T-cell (primary cell): Measurements from ENCODE around the gene SLC45A3. TPM values are rescaled to one million over a fixed set of nuclear protein-coding genes. Genes with fewer than 3 reads are reported as not detected.

Experiments
- ATAC-seq, 4 experiments: fragments of 200-7000 bp in 3 of 4; fragments of 150-1000 bp in 1 of 4; cut with Tn5 transposase; replicated peaks in 1 of 4; 1 replicate in 3 of 4; 2 replicates in 1 of 4; pipeline ENCODE4 v1.10.0; 2021; ENCODE audit warnings: moderate library complexity in 3 of 4, mild to moderate bottlenecking in 2 of 4, moderate number of reproducible peaks in 1 of 4
- CTCF ChIA-PET, 2 donors: fragments of 300-600 bp; sonication (Branson Sonifier 250); formaldehyde crosslinking; loops; one replicate each; lab custom pipeline; 2022; ENCODE audit warnings: antibody characterized with exemption in 2 of 2; lab: Charles Lee
- POLR2A ChIA-PET, 2 donors: fragments of 300-600 bp; sonication (Branson Sonifier 250); formaldehyde crosslinking; loops; one replicate each; lab custom pipeline; 2022; ENCODE audit warnings: antibody characterized with exemption in 2 of 2; lab: Charles Lee
- DNase-seq, 35 experiments: peaks; one replicate each; pipeline versions ENCODE4 v3.0.0 to v3.0.0-alpha.2; 2013 to 2023
- H3K27ac ChIP-seq: one replicate; pipeline ENCODE4 v1.5.1; 2013; ENCODE audit warnings: low read length
- H3K27me3 ChIP-seq, 2 experiments: replicated peaks in 1 of 2; 1 replicate in 1 of 2; 2 replicates in 1 of 2; pipeline versions ENCODE4 v1.6.1 to v1.7.0; 2013; ENCODE audit warnings: low read length in 1 of 2, mixed read lengths in 1 of 2; ENCODE audit not compliant: control insufficient read depth in 2 of 2, insufficient read depth in 2 of 2; ENCODE audit errors: extremely low read depth in 1 of 2
- H3K36me3 ChIP-seq, 2 donors: 1 replicate in 1 of 2; 2 replicates in 1 of 2; pipeline versions ENCODE4 v1.6.1 to v1.7.0; 2013; ENCODE audit warnings: low read length in 1 of 2; ENCODE audit not compliant: control insufficient read depth in 2 of 2, insufficient read depth in 1 of 2; ENCODE audit errors: extremely low read depth in 1 of 2
- H3K4me1 ChIP-seq, 2 experiments: 1 replicate in 1 of 2; 2 replicates in 1 of 2; pipeline versions ENCODE4 v1.6.1 to v1.7.0; 2013; ENCODE audit warnings: low read length in 2 of 2, mixed read lengths in 1 of 2; ENCODE audit not compliant: insufficient read depth in 2 of 2, control insufficient read depth in 1 of 2; ENCODE audit errors: extremely low read depth in 1 of 2
- H3K4me3 ChIP-seq, 2 donors: 1 replicate in 1 of 2; 2 replicates in 1 of 2; pipeline versions ENCODE4 v1.5.1 to v1.7.0; 2013; ENCODE audit warnings: mild to moderate bottlenecking in 2 of 2, low read length in 1 of 2, moderate library complexity in 1 of 2; ENCODE audit not compliant: control insufficient read depth in 1 of 2; ENCODE audit errors: extremely low read depth in 1 of 2
- H3K9me3 ChIP-seq: 2 replicates; pipeline ENCODE4 v1.7.0; 2013
- H3K27ac Mint-ChIP-seq, 2 donors: one replicate each; pipeline ENCODE4 v1.8.0; 2020 to 2021; ENCODE audit warnings: mild to moderate bottlenecking in 2 of 2, mixed read lengths in 2 of 2
- H3K27me3 Mint-ChIP-seq, 2 donors: one replicate each; pipeline ENCODE4 v1.8.0; 2021 to 2022; ENCODE audit warnings: mixed read lengths in 2 of 2
- H3K36me3 Mint-ChIP-seq: one replicate; pipeline ENCODE4 v1.8.0; 2021; ENCODE audit warnings: mixed read lengths
- H3K4me1 Mint-ChIP-seq, 3 donors: one replicate each; pipeline ENCODE4 v1.8.0; 2020 to 2022; ENCODE audit warnings: mixed read lengths in 3 of 3, mild to moderate bottlenecking in 1 of 3
- H3K4me3 Mint-ChIP-seq, 3 donors: one replicate each; pipeline ENCODE4 v1.8.0; 2020 to 2022; ENCODE audit warnings: mild to moderate bottlenecking in 3 of 3, mixed read lengths in 3 of 3, moderate library complexity in 3 of 3
- H3K9me3 Mint-ChIP-seq, 3 donors: one replicate each; pipeline ENCODE4 v1.8.0; 2020 to 2022; ENCODE audit warnings: mixed read lengths in 3 of 3
- WGBS: methylation state at CpG from one replicate; pipeline ENCODE4 v1.1.5; 2013; ENCODE audit warnings: missing lambda C conversion rate; ENCODE audit not compliant: insufficient coverage; 5-methylcytosine and 5-hydroxymethylcytosine counted together
- total RNA-seq, 35 experiments: library from RNA in 6 of 35; stranded (reverse) in 6 of 35; fragments of 120-200 nt in 1 of 35; gene quantifications; one replicate each; pipeline versions ENCODE4 v1.2.1 to v1.2.4 and lab custom pipeline; 2013 to 2026

Gene SLC45A3
- total RNA-seq, 5 donors from 2014 or later (not counting 1 experiment from before 2014, with no cell fraction given) = 0.35 to 2.1 (median 0.75) TPM

- no peaks in the 10 kb centered on the region for H3K4me1 ChIP-seq
- no peak overlapping the region for H3K4me3 Mint-ChIP-seq
- ChIA-PET CTCF (no interaction called here), POLR2A (no interaction called here)
- no peaks in the 10 kb centered on the region for H3K36me3 ChIP-seq
- WGBS = 20% methylated on average over 7 of the region's 12 CpGs
- no peak overlapping the region for H3K27ac Mint-ChIP-seq
- H3K9me3 Mint-ChIP-seq = no peaks in the 10 kb centered on the region
- no peak for ATAC-seq
- H3K27me3 ChIP-seq = peaks cover 0 to 40% of the 10 kb centered on the region in 2 experiments
- peaks cover 25 to 27% of the 10 kb centered on the region in 2 donors for H3K27me3 Mint-ChIP-seq
- peaks cover 0 to 2% (median 1%) of the 10 kb centered on the region in 3 donors for H3K4me1 Mint-ChIP-seq
- H3K27ac ChIP-seq = no peak overlapping the region
- no peaks in the 10 kb centered on the region for H3K9me3 ChIP-seq
- H3K36me3 Mint-ChIP-seq = no peaks in the 10 kb centered on the region
- no peak for DNase-seq
- no peak overlapping the region for H3K4me3 ChIP-seq
Observed at GRCh38 chr1:205693421-205693991, 13.2 kb upstream of the SLC45A3 start.

DNA sequence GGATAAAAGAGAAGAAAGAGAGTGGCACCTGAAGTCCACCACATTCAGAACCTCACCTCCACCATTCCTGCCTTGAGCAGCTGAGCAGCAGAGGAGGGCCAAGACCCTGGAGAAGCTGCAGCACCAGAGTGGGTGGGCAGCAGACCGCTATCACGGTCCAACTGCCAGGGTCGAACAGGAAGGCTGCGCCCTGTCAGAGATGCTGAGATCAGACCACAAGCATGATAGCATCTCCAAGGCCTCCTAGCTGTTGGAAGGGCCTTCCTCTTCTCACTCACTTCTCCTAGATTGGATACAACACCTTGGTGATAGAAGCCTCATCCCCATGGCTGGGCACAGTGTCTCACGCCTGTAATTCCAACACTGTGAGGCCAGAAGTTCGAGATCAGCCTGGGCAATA is 12.1 kb upstream of the SLC45A3 start:
- no peak for ATAC-seq
- Histone ChIP-seq H3K36me3 (no peaks in the 10 kb centered on the region), H3K27ac (no peak overlapping the region), H3K4me1 (no peaks in the 10 kb centered on the region), H3K4me3 (no peak overlapping the region), H3K27me3 (peaks cover 0 to 43% of the 10 kb centered on the region in 2 experiments), H3K9me3 (no peaks in the 10 kb centered on the region)
- Mint-ChIP-seq H3K4me1 (peaks cover 0 to 2% (median 1%) of the 10 kb centered on the region in 3 donors), H3K27ac (no peak overlapping the region), H3K9me3 (no peaks in the 10 kb centered on the region), H3K4me3 (no peak overlapping the region), H3K36me3 (no peaks in the 10 kb centered on the region), H3K27me3 (peaks cover 23 to 25% of the 10 kb centered on the region in 2 donors)
- CTCF ChIA-PET = no interaction called here
- DNase-seq = no peak
- WGBS = 65% methylated on average over 4 of the region's 6 CpGs
- POLR2A ChIA-PET = no interaction called here

DNA sequence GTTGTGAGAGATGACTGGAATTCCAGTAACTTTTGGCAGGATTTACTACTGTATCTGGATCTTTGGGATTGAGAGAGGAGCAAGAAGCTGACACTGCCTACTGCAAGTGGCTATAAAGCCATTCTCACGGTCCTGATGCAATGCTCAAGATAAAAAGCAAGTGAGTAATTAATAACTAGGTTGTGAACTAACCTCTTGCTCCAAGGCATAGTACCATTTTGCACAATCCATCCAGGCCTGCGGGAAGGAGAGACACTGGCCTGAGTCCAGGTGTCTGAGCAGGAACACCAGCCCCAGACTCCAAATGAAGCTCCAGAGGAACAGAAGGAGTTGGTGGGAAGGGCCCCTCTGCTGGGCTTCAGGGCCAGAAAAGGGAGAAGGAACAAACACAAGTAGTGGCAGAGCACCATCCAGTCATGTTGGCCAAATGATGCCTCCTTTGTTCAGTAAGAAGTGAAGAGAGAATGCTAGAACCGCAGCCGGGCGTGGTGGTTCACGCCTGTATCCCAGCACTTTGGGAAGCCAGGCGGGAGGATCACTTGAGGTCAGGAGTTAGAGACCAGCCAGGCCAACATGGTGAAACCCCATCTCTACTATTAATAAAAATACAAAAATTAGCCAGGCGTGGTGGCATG is 9.9 kb upstream of the SLC45A3 start:
- no peaks in the 10 kb centered on the region for H3K9me3 Mint-ChIP-seq
- H3K27me3 Mint-ChIP-seq = peaks cover 10 to 16% of the 10 kb centered on the region in 2 donors
- H3K27ac ChIP-seq = no peak overlapping the region
- no peak overlapping the region for H3K27ac Mint-ChIP-seq
- ATAC-seq (no peak), DNase-seq (no peak)
- H3K9me3 ChIP-seq = no peaks in the 10 kb centered on the region
- POLR2A ChIA-PET = no interaction called here
- no CpG with 5 or more reads among the region's 8 CpGs for WGBS
- no peak overlapping the region for H3K4me3 Mint-ChIP-seq
- CTCF ChIA-PET = interaction anchor here in 1 of 2 donors (0.7 kb wide), 1 partner anchor 1010 kb away, joined by 5 read pairs; no protein-coding TSS in a partner anchor
- H3K27me3 ChIP-seq = peaks cover 0 to 30% of the 10 kb centered on the region in 2 experiments
- peaks cover 0 to 2% (median 1%) of the 10 kb centered on the region in 3 donors for H3K4me1 Mint-ChIP-seq
- no peaks in the 10 kb centered on the region for H3K4me1 ChIP-seq
- H3K36me3 Mint-ChIP-seq = no peaks in the 10 kb centered on the region
- no peak overlapping the region for H3K4me3 ChIP-seq
- H3K36me3 ChIP-seq = no peaks in the 10 kb centered on the region

- H3K27me3 Mint-ChIP-seq = peaks cover 10 to 16% of the 10 kb centered on the region in 2 donors
- H3K27ac Mint-ChIP-seq = no peak overlapping the region
- Histone ChIP-seq H3K36me3 (no peaks in the 10 kb centered on the region), H3K4me1 (no peaks in the 10 kb centered on the region), H3K4me3 (no peak overlapping the region), H3K9me3 (no peaks in the 10 kb centered on the region), H3K27me3 (peaks cover 0 to 30% of the 10 kb centered on the region in 2 experiments), H3K27ac (no peak overlapping the region)
- ChIA-PET CTCF (interaction anchor here in 1 of 2 donors (0.7 kb wide), 1 partner anchor 1077 kb away, joined by 3 read pairs; no protein-coding TSS in a partner anchor), POLR2A (no interaction called here)
- H3K4me3 Mint-ChIP-seq = no peak overlapping the region
- ATAC-seq (no peak), DNase-seq (no peak)
- no peaks in the 10 kb centered on the region for H3K9me3 Mint-ChIP-seq
- H3K4me1 Mint-ChIP-seq = peaks cover 0 to 2% (median 1%) of the 10 kb centered on the region in 3 donors
- no peaks in the 10 kb centered on the region for H3K36me3 Mint-ChIP-seq
- WGBS = 100% methylated on average over 2 of the region's 5 CpGs
Observed at GRCh38 chr1:205689479-205689878, 9.2 kb upstream of the SLC45A3 start.

- H3K4me3 Mint-ChIP-seq = no peak overlapping the region
- no peak overlapping the region for H3K27ac Mint-ChIP-seq
- H3K9me3 Mint-ChIP-seq = no peaks in the 10 kb centered on the region
- no peak for ATAC-seq
- Histone ChIP-seq H3K4me3 (no peak overlapping the region), H3K27ac (no peak overlapping the region), H3K36me3 (no peaks in the 10 kb centered on the region), H3K9me3 (no peaks in the 10 kb centered on the region), H3K4me1 (no peaks in the 10 kb centered on the region), H3K27me3 (peaks cover 0 to 25% of the 10 kb centered on the region in 2 experiments)
- DNase-seq = no peak
- peaks cover 10 to 16% of the 10 kb centered on the region in 2 donors for H3K27me3 Mint-ChIP-seq
- ChIA-PET CTCF (interaction anchor here (0.5 to 0.6 kb wide), 3 partner anchors 31 to 298 kb away, joined by 3 to 5 read pairs (median 4); no protein-coding TSS in a partner anchor), POLR2A (interaction anchor here in 1 of 2 donors (0.6 kb wide), 1 partner anchor 57 kb away, joined by 5 read pairs; no protein-coding TSS in a partner anchor)
- WGBS = 88% methylated on average over 4 of the region's 7 CpGs
- peaks cover 0 to 2% (median 1%) of the 10 kb centered on the region in 3 donors for H3K4me1 Mint-ChIP-seq
- H3K36me3 Mint-ChIP-seq = no peaks in the 10 kb centered on the region
Observed at GRCh38 chr1:205688171-205689080, 8.1 kb upstream of the SLC45A3 start.

- WGBS = no CpG with 5 or more reads among the region's 2 CpGs
Observed at GRCh38 chr1:205687242-205687641, 6.9 kb upstream of the SLC45A3 start.

More at GRCh38 chr1:205687242-205687641, 6.9 kb upstream of the SLC45A3 start:
- Mint-ChIP-seq H3K9me3 (no peaks in the 10 kb centered on the region), H3K27ac (no peak overlapping the region), H3K4me3 (no peak overlapping the region), H3K36me3 (no peaks in the 10 kb centered on the region), H3K4me1 (no peaks in the 10 kb centered on the region), H3K27me3 (peaks cover 5 to 16% of the 10 kb centered on the region in 2 donors)
- Histone ChIP-seq H3K36me3 (no peaks in the 10 kb centered on the region), H3K4me3 (no peak overlapping the region), H3K27ac (no peak overlapping the region), H3K27me3 (peaks cover 0 to 20% of the 10 kb centered on the region in 2 experiments), H3K9me3 (no peaks in the 10 kb centered on the region), H3K4me1 (no peaks in the 10 kb centered on the region)
- no peak for DNase-seq
- ChIA-PET POLR2A (no interaction called here), CTCF (no interaction called here)
- no peak for ATAC-seq
